ENCODE measurements around the gene USP14.
A peak's percentile ranks its signal among the peaks of the same experiment; 100 is the strongest.
"Not testable (repeated sequence)": the region's sequence is repeated elsewhere in the genome, so short reads cannot be mapped to it uniquely, and the experiment has no call there.

Gene USP14

GRCh38 chr18:111306-112014, 46.9 kb upstream of the USP14 start:
- Histone ChIP-seq H3K27me3 (replicated peaks; ENCODE audit: insufficient read depth, low read length) (no peaks in the 10 kb centered on the region), H3K4me1 (ENCODE audit: low read length) (0 out of 2 replicates have a peak, but pooled peaks cover 8% of the 10 kb centered on the region), H3F3A (ENCODE audit: insufficient read depth, low read length) (no peaks in the 10 kb centered on the region), H3K9me2 (replicated peaks; ENCODE audit: insufficient read depth, low read length) (no peaks in the 10 kb centered on the region), H3K4me3 (ENCODE audit: low read length) (peak overlapping the region; percentile 57), H4K20me1 (ENCODE audit: insufficient read depth, low read length) (no peaks in the 10 kb centered on the region), H2AFZ (ENCODE audit: low read length) (peak overlapping the region; percentile 74), H3K4me2 (ENCODE audit: low read depth, low read length) (peak overlapping the region; percentile 74), H3K79me2 (ENCODE audit: low read length) (no peaks in the 10 kb centered on the region), H3K9ac (ENCODE audit: low read length) (peak overlapping the region; percentile 62; the same call in 1 of the 2 replicates), H3K36me3 (replicated peaks; ENCODE audit: insufficient read depth, low read length) (no peaks in the 10 kb centered on the region), H3K9me3 (replicated peaks; ENCODE audit: insufficient read depth, low read length) (no peaks in the 10 kb centered on the region), H3K27ac (ENCODE audit: low read length) (peak overlapping the region; percentile 45; the same call in 1 of the 2 replicates)
- peak; percentile 78 for DNase-seq
- no peak for TF ChIP-seq CTCF (IDR thresholded peaks at IDR 0.05; ENCODE audit: low read length)
- no peak for TF ChIP-seq EZH2 (optimal IDR thresholded peaks at IDR 0.05; ENCODE audit: low read depth, low read length)
- TF ChIP-seq EZH2phosphoT487 (IDR thresholded peaks at IDR 0.05; ENCODE audit: low read length): no peak

GRCh38 chr18:112015-112733, 46.2 kb upstream of the USP14 start:
- not testable (repeated sequence) for H3K27ac ChIP-seq (ENCODE audit: low read length); H3K4me2 ChIP-seq (ENCODE audit: low read depth, low read length); H3K9me3 ChIP-seq (replicated peaks; ENCODE audit: insufficient read depth, low read length); H3F3A ChIP-seq (ENCODE audit: insufficient read depth, low read length); H3K79me2 ChIP-seq (ENCODE audit: low read length); H2AFZ ChIP-seq (ENCODE audit: low read length); H3K27me3 ChIP-seq (replicated peaks; ENCODE audit: insufficient read depth, low read length); H3K9me2 ChIP-seq (replicated peaks; ENCODE audit: insufficient read depth, low read length); H3K9ac ChIP-seq (ENCODE audit: low read length); H3K4me3 ChIP-seq (ENCODE audit: low read length); H3K4me1 ChIP-seq (ENCODE audit: low read length); DNase-seq; H4K20me1 ChIP-seq (ENCODE audit: insufficient read depth, low read length); H3K36me3 ChIP-seq (replicated peaks; ENCODE audit: insufficient read depth, low read length)

GRCh38 chr18:120539-121260, 37.7 kb upstream of the USP14 start:
- H3K9me3 ChIP-seq (replicated peaks; ENCODE audit: insufficient read depth, low read length); H3K4me3 ChIP-seq (ENCODE audit: low read length); H3K36me3 ChIP-seq (replicated peaks; ENCODE audit: insufficient read depth, low read length); H3K79me2 ChIP-seq (ENCODE audit: low read length); H2AFZ ChIP-seq (ENCODE audit: low read length); H3K27me3 ChIP-seq (replicated peaks; ENCODE audit: insufficient read depth, low read length); DNase-seq; H3K9ac ChIP-seq (ENCODE audit: low read length); H3F3A ChIP-seq (ENCODE audit: insufficient read depth, low read length); H4K20me1 ChIP-seq (ENCODE audit: insufficient read depth, low read length); H3K4me1 ChIP-seq (ENCODE audit: low read length); H3K9me2 ChIP-seq (replicated peaks; ENCODE audit: insufficient read depth, low read length); H3K27ac ChIP-seq (ENCODE audit: low read length); H3K4me2 ChIP-seq (ENCODE audit: low read depth, low read length): not testable (repeated sequence)

GRCh38 chr18:135045-135444, 23.3 kb upstream of the USP14 start:
- Histone ChIP-seq H3K79me2 (ENCODE audit: low read length) (no peaks in the 10 kb centered on the region), H4K20me1 (ENCODE audit: insufficient read depth, low read length) (no peaks in the 10 kb centered on the region), H3K36me3 (replicated peaks; ENCODE audit: insufficient read depth, low read length) (no peaks in the 10 kb centered on the region), H2AFZ (ENCODE audit: low read length) (no peak overlapping the region), H3K9me3 (replicated peaks; ENCODE audit: insufficient read depth, low read length) (no peaks in the 10 kb centered on the region), H3K27me3 (replicated peaks; ENCODE audit: insufficient read depth, low read length) (no peaks in the 10 kb centered on the region), H3K9me2 (replicated peaks; ENCODE audit: insufficient read depth, low read length) (no peaks in the 10 kb centered on the region), H3K9ac (ENCODE audit: low read length) (no peak overlapping the region), H3K4me3 (ENCODE audit: low read length) (no peak overlapping the region), H3K4me1 (ENCODE audit: low read length) (no peaks in the 10 kb centered on the region), H3K27ac (ENCODE audit: low read length) (no peak overlapping the region), H3F3A (ENCODE audit: insufficient read depth, low read length) (no peaks in the 10 kb centered on the region; the same call in 1 of the 2 replicates), H3K4me2 (ENCODE audit: low read depth, low read length) (no peak overlapping the region)
- no peak for TF ChIP-seq EZH2phosphoT487 (IDR thresholded peaks at IDR 0.05; ENCODE audit: low read length)
- no peak for TF ChIP-seq EZH2 (optimal IDR thresholded peaks at IDR 0.05; ENCODE audit: low read depth, low read length)
- no peak for TF ChIP-seq CTCF (IDR thresholded peaks at IDR 0.05; ENCODE audit: low read length)
- no peak for DNase-seq
